SK-N-SH treated with all-trans-retinoic acid at 6 μM for 48 hours (cell line): Measurements from ENCODE around the gene SP2.

Experiments
- ARNTL ChIP-seq: fragments of 450-650 bp; formaldehyde crosslinking; IDR thresholded peaks from 2 replicates; pipeline ENCODE4 v1.5.0; 2020; ENCODE audit warnings: low read depth, mild to moderate bottlenecking, moderate library complexity, borderline replicate concordance
- ESRRG ChIP-seq: fragments of 250-450 bp; sonication (Bioruptor Pico); IDR thresholded peaks from 2 replicates; pipeline ENCODE4 v1.6.1; 2021; ENCODE audit warnings: mild to moderate bottlenecking
- ISL1 ChIP-seq: fragments of 250-450 bp; sonication (Bioruptor Pico); IDR thresholded peaks from 2 replicates; pipeline ENCODE4 v2.1.2; 2022; ENCODE audit warnings: mild to moderate bottlenecking, moderate library complexity
- OSR1 ChIP-seq: fragments of 250-450 bp; sonication (Bioruptor Pico); IDR thresholded peaks from 2 replicates; pipeline ENCODE4 v1.8.0; 2022; ENCODE audit warnings: moderate library complexity, mild to moderate bottlenecking, inconsistent platforms
- PPARA ChIP-seq: fragments of 250-450 bp; sonication (Bioruptor Pico); IDR thresholded peaks from 2 replicates; pipeline ENCODE4 v1.5.0; 2020; ENCODE audit warnings: mild to moderate bottlenecking, borderline replicate concordance
- RARB ChIP-seq: fragments of 250-450 bp; sonication (Bioruptor Pico); IDR thresholded peaks from 2 replicates; pipeline ENCODE4 v1.8.0; 2021; ENCODE audit warnings: mild to moderate bottlenecking, moderate library complexity
- SNAI2 ChIP-seq: fragments of 250-450 bp; sonication (Bioruptor Pico); IDR thresholded peaks from 2 replicates; pipeline ENCODE4 v1.5.0; 2020; ENCODE audit warnings: mild to moderate bottlenecking, moderate library complexity
- ZC3H10 ChIP-seq: fragments of 250-450 bp; sonication (Bioruptor Pico); IDR thresholded peaks from 2 replicates; pipeline ENCODE4 v1.5.1; 2021; ENCODE audit warnings: mild to moderate bottlenecking, moderate library complexity
- ZFP3 ChIP-seq: fragments of 250-450 bp; sonication (Bioruptor Pico); IDR thresholded peaks from 2 replicates; pipeline ENCODE4 v1.5.0; 2020; ENCODE audit warnings: mild to moderate bottlenecking, moderate library complexity
- ZNF565 ChIP-seq: fragments of 450-650 bp; formaldehyde crosslinking; conservative IDR thresholded peaks from 2 replicates; pipeline ENCODE4 v1.5.0; 2020; ENCODE audit warnings: low read depth, mild to moderate bottlenecking, moderate library complexity
- ZNF8 ChIP-seq: fragments of 450-650 bp; formaldehyde crosslinking; IDR thresholded peaks from 2 replicates; pipeline ENCODE4 v1.5.0; 2020; ENCODE audit warnings: mild to moderate bottlenecking, moderate library complexity
- TF ChIP-seq, protein P1 (sequence below): fragments of 250-450 bp; sonication (Bioruptor Pico); IDR thresholded peaks from 2 replicates; pipeline ENCODE4 v1.8.0; 2020; ENCODE audit warnings: mild to moderate bottlenecking, moderate library complexity, borderline replicate concordance
- TF ChIP-seq, protein P2 (sequence below): fragments of 250-450 bp; sonication (Bioruptor Pico); IDR thresholded peaks from 2 replicates; pipeline ENCODE4 v1.5.0; 2020; ENCODE audit warnings: mild to moderate bottlenecking, moderate library complexity

DNA sequence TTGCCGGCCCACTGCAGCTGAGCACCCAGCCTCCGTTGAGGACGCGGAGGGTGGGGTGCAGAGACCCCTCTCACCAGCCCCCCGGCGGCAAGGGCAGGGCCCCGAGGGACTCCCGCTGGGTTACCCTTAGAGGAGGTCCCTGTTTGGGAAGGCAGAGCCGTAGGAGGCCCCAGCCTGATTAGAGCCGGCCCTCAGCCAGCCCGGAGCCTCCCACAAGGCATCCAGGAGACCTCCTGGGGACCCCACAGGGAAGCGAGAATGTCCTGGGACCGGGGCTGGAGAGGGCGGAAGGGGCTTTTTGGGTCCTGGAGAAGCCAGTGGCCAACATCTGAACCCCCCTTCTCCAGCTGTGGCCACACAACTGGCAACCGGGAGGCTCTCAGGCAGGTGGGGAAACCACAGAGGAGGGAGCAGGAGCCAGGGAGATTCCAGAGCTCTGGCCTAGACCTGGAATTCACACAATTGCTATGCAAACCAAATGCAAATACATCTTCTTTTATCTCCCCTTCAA is 23.3 kb upstream of the SP2 start:
- TF ChIP-seq OSR1: no peak
- no peak for TF ChIP-seq ZNF8 (CRISPR knock-in tag)
- no peak for TF ChIP-seq ISL1
- TF ChIP-seq SNAI2 (CRISPR knock-in tag): no peak
- TF ChIP-seq ZFP3 (CRISPR knock-in tag): no peak
- TF ChIP-seq, protein P1, sequence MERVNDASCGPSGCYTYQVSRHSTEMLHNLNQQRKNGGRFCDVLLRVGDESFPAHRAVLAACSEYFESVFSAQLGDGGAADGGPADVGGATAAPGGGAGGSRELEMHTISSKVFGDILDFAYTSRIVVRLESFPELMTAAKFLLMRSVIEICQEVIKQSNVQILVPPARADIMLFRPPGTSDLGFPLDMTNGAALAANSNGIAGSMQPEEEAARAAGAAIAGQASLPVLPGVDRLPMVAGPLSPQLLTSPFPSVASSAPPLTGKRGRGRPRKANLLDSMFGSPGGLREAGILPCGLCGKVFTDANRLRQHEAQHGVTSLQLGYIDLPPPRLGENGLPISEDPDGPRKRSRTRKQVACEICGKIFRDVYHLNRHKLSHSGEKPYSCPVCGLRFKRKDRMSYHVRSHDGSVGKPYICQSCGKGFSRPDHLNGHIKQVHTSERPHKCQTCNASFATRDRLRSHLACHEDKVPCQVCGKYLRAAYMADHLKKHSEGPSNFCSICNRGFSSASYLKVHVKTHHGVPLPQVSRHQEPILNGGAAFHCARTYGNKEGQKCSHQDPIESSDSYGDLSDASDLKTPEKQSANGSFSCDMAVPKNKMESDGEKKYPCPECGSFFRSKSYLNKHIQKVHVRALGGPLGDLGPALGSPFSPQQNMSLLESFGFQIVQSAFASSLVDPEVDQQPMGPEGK (CRISPR knock-in tag): no peak
- no peak for TF ChIP-seq RARB
- no peak for TF ChIP-seq ZNF565 (CRISPR knock-in tag)
- no peak for TF ChIP-seq ZC3H10 (CRISPR knock-in tag)
- TF ChIP-seq ESRRG (CRISPR knock-in tag): no peak
- no peak for TF ChIP-seq PPARA
- no peak for TF ChIP-seq ARNTL
- TF ChIP-seq, protein P2, sequence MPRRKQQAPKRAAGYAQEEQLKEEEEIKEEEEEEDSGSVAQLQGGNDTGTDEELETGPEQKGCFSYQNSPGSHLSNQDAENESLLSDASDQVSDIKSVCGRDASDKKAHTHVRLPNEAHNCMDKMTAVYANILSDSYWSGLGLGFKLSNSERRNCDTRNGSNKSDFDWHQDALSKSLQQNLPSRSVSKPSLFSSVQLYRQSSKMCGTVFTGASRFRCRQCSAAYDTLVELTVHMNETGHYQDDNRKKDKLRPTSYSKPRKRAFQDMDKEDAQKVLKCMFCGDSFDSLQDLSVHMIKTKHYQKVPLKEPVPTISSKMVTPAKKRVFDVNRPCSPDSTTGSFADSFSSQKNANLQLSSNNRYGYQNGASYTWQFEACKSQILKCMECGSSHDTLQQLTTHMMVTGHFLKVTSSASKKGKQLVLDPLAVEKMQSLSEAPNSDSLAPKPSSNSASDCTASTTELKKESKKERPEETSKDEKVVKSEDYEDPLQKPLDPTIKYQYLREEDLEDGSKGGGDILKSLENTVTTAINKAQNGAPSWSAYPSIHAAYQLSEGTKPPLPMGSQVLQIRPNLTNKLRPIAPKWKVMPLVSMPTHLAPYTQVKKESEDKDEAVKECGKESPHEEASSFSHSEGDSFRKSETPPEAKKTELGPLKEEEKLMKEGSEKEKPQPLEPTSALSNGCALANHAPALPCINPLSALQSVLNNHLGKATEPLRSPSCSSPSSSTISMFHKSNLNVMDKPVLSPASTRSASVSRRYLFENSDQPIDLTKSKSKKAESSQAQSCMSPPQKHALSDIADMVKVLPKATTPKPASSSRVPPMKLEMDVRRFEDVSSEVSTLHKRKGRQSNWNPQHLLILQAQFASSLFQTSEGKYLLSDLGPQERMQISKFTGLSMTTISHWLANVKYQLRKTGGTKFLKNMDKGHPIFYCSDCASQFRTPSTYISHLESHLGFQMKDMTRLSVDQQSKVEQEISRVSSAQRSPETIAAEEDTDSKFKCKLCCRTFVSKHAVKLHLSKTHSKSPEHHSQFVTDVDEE (CRISPR knock-in tag): no peak
